GM12892 (cell line): ENCODE data around the gene TMEM143.

Source experiments
- POLR2A ChIP-seq: IDR thresholded peaks from 2 replicates; pipeline ENCODE4 v1.6.1; 2011; ENCODE audit warnings: low read depth, low read length, control low read depth
- TAF1 ChIP-seq: IDR thresholded peaks from 2 replicates; pipeline ENCODE4 v1.6.1; 2011; ENCODE audit warnings: low read depth, mild to moderate bottlenecking, control low read depth, low read length, borderline replicate concordance

GRCh38 chr19:48385461-48386087 lies 21.8 kb upstream of the TMEM143 start:
- TF ChIP-seq TAF1, result no peak
- TF ChIP-seq POLR2A, result no peak
